OCI-LY1 (cell line): ENCODE data around the gene ME1.

Source experiments
- CTCF ChIP-seq: fragments of 200-600 bp; sonication (generic), shearing (Covaris generic); IDR thresholded peaks from 2 replicates; pipeline ENCODE4 v1.5.1; 2017; ENCODE audit warnings: mild to moderate bottlenecking, antibody characterized with exemption, low read length, moderate library complexity, mixed read lengths
- EZH2 ChIP-seq: fragments of 200-600 bp; sonication (generic), shearing (Covaris generic); IDR thresholded peaks from 2 replicates; pipeline ENCODE4 v1.8.0; 2017; ENCODE audit warnings: borderline replicate concordance, mixed run types, mild to moderate bottlenecking, antibody characterized with exemption, low read length, moderate library complexity, mixed read lengths

GRCh38 chr6:83343121-83343520 is 87.7 kb downstream of the ME1 start:
- no peak for TF ChIP-seq CTCF
- TF ChIP-seq EZH2, result no peak
